ENCODE measurements around the gene DBI.

DNA sequence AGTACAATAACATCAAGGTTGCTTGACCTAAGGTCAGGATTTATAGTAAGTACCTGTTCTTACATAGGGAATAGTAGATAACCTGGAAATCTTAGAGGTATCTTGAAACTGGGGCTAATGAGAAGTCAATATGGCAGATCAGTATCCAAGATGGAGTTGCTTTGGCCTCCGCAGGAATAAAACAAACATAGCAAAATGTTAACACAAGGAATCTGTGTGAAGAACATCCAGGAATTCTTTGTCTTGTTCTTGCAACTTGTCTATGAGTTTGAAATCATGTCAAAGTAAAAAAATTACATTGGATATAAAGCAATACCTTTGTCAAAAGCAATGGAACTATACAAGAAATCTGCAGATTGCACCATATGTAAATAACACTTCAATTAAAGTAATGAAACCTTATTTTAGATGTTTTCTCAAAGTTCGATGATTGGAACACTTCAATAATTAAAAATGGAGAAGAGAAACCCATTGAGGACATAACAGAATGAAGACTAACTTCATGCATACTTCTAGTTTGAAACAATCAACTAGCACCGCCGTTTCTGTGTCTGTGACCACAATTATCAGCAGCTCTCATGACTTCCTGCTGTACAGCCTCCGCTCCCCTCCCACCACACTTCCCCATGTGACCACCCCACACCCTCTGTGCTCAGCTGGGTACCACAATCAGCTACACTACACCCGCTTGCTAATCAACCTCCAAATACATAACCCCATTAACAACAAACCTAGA is 27.8 kb upstream of the DBI start:
- TF ChIP-seq, protein P1, sequence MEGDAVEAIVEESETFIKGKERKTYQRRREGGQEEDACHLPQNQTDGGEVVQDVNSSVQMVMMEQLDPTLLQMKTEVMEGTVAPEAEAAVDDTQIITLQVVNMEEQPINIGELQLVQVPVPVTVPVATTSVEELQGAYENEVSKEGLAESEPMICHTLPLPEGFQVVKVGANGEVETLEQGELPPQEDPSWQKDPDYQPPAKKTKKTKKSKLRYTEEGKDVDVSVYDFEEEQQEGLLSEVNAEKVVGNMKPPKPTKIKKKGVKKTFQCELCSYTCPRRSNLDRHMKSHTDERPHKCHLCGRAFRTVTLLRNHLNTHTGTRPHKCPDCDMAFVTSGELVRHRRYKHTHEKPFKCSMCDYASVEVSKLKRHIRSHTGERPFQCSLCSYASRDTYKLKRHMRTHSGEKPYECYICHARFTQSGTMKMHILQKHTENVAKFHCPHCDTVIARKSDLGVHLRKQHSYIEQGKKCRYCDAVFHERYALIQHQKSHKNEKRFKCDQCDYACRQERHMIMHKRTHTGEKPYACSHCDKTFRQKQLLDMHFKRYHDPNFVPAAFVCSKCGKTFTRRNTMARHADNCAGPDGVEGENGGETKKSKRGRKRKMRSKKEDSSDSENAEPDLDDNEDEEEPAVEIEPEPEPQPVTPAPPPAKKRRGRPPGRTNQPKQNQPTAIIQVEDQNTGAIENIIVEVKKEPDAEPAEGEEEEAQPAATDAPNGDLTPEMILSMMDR (IDR thresholded peaks at IDR 0.05): no peak
- no peak for TF ChIP-seq POLR2AphosphoS5 (IDR thresholded peaks at IDR 0.05)
- no peak for TF ChIP-seq EP300 (IDR thresholded peaks at IDR 0.05)

Measured in stomach (tissue), 4 donors.